ENCODE results near the gene MYO7A.

GRCh38 chr11:77206264-77207018, 78.4 kb downstream of the MYO7A start:
- no peak for TF ChIP-seq CTCF (conservative IDR thresholded peaks at IDR 0.05)
- TF ChIP-seq EZH2 (IDR thresholded peaks at IDR 0.05; ENCODE audit: low read depth): no peak
